ENCODE data around the gene RASL10B.
"Not testable (repeated sequence)": the region's sequence is repeated elsewhere in the genome, so short reads cannot be mapped to it uniquely, and the experiment has no call there.

The RASL10B gene, protein sequence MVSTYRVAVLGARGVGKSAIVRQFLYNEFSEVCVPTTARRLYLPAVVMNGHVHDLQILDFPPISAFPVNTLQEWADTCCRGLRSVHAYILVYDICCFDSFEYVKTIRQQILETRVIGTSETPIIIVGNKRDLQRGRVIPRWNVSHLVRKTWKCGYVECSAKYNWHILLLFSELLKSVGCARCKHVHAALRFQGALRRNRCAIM

DNA sequence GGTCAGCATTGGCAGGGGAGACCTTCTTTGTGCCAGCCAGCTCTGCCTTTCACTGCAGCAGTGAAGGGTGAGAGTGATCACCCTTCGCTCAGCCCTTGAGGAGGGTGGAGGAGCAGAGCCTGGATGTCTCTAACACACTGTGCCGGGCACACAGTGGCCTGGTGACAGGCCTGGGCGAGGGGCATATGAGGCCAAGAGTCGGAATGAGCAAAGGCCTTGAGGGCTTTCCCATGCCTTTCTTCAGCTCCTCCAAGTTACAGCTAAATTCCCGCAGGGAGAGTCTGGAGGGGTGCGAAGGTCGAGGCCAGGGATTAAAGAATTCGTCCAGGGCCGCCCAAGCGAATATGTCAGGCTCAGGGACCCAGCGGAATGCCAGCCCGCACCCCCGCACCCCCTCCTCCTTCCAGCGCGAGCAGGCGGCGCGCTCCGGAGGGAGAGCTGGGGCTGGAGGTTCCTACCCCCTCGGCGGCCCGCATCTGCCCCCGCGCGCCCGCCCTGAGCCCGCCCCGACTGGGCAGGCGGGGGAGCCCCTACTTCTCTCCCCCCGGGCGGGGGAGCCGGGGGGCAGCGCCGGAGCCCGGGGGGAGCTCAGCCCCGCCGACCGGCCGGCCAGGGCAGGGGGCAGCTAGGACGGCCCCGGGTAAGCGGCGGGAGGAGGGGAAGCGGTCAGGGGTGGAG is at the start of gene RASL10B:
TSS of gene RASL10B (plus strand) at position 401 of the 678 bp plus-strand sequence. CDS start 3,546 bp downstream, outside the sequence.
- no peak for FAIRE-seq

DNA sequence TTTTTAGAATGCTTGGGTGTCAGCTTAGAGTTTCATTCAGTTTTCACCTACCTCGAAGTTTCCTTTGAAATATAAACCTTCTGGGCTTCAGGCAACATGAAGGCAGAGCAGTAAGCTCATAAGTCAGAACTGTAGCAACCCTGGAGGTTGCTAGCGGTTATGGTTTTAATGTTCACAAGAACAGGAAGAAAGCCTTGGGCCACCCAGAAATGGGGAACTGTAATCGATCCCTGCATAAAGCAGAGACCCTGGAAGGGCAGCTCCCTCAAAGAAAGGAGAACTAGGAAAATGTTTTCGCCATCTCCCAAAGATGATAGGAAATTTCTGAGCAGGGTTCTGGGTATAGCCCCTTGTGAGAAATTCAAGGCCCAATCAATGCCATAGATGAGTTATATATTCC is 47.8 kb upstream of the RASL10B start:
- no peak for FAIRE-seq

DNA sequence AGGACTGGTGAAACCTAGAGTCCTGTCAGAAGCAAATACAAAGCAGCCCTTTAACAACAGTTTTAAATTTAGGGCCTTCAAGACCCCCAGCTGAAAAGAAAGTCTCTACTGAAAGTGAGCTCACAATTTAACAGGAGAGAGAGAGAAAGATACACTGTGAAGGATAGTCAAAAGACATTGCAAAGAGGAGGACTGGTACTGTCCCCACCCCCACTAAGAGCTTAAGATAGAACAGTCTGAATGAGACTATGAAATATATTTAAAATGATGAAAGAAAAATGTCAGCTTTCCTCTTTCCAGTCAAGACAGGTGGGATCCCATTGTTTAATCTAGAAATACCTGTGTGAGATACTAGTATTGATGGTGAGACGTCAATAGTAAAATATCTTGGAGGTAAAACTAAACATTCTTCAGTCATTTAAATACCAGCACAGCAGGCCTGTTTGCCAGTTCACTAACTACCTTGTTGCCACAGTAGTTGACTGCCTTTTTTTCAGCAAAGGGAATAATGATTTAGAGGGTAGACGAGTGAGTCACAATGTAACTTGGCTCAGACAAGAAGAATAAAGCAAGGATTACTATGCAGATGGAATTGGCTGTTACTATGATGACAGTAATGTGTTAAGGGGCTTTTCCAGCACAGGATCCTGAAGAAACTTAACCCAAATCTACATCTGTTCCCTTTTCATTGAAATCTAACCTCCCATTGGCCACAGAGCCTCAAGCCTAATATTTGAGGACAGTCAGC is 47.2 kb upstream of the RASL10B start:
- FAIRE-seq, result no peak

DNA sequence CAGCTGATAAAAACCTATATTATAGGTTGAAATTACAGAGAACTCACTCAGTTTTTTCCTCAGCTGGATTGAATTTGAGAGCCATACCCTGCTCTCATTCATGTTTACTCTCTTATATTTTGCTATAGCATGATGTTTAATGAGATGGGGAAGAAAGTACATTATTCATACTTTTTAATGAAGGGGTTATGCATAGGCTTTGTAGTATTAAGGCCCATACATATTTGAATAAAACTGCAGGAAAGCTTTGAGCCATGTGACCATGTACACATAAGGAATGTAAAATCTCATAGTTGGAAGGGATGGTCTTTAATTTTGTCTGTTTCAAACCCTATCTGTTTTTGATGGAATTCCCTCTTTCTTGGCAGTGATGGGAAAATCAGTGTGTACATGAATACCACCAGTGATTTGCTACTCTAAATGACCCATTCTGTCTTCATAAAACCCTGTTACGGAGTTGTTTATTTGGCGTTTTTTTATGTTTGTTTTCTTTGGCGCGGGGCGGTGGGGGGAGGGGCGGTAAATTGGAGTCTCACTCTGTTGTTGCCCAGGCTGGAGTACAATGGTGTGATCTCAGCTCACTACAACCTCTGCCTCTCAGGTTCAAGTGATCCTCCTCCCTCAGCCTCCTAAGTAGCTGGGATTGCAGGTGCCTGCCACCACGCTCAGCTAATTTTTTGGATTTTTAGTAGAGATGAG is 38.8 kb upstream of the RASL10B start:
- no peak for FAIRE-seq

DNA sequence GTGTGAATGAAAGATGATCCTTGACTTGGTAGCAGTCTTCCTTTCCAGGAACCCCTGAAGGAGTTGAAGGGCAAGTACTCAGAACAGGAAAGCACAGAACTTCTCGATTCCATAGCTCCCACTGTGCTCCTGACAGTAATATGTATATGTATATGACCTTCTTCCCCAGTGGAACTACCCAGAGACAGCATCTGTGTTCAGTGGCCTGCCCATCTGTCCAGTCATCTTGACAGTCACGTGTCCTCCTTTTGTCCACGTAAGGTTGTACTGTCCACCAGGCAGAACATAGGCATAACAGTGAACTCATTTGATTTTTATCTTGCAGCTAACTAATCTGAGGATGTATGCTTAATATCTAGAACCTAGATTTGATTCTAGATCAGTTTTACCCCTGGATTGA is 37.8 kb upstream of the RASL10B start:
- no peak for FAIRE-seq

DNA sequence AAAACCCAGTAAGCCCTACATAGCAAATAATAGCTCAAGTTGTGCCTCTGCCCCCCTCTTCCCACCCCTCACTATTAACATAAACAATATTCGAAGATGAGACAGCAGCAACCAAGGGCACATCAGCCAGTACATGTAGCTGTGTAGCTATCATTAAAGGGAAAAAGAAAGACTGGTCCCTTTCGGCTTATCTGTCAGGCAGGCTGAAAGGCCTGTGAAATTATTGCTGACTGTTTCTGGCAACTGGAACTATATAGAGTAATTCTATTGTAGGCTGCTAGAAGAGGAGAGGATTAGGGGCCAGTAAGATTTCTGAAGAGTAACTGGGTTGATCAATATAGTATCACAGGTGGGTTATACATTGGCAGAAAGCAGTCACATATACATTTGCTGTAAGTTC is 36.5 kb upstream of the RASL10B start:
- FAIRE-seq, result no peak

DNA sequence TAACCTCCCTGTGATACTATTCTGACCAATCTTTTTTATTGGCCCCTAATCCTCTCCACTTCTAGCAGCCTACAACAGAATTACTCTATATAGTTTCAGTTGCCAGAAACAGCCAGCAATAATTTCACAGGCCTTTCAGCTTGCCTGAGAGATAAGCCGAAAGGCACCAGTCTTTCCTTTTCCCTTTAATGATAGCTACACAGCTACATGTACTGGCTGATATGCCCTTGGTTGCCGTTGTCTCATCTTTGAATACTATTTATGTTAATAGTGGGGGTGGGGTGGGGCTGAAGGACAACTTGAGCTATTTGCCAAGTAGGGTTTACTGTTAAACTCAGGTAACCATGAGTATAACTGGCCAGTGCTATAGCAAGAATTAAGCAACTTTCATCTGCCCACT is 35.8 kb upstream of the RASL10B start:
- FAIRE-seq, result no peak

DNA sequence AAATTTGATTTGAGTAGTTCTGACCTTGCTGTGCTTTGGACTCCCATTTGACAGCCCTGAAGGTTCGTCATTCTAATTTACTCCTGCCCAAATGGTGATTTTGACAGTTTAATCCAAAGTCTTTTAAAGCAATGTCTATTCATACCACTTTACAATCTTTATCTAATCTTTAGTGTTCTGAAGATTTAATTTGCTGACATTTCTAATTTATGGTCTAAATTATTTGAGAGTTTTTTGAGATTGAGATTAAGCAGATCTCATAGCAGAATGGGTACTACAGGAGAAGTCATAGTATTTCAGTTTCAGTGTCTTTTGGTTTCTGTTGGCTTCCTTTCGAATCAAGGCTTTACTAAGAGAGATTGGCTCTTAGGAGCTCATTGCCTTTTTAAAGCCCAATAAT is 32.6 kb upstream of the RASL10B start:
- no peak for FAIRE-seq

DNA sequence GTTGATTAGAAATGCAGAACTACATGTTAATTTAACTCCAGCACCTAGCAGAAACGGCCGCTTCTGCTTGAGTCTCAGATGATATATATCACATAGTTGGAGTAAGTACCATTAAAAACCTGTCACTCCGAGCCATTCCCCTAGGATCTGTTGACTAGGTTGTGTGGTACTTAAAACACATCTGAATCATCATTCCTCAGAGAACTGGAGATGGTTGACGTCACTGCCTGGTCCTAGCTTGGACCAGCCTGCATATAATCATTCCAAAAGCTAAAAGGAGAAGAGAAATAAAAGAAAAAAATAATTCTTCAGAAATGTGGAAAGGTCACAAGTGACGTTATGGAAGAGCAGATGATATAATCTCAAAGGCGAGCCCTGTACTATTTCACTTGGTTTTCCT is 31.3 kb upstream of the RASL10B start:
- FAIRE-seq, result no peak

DNA sequence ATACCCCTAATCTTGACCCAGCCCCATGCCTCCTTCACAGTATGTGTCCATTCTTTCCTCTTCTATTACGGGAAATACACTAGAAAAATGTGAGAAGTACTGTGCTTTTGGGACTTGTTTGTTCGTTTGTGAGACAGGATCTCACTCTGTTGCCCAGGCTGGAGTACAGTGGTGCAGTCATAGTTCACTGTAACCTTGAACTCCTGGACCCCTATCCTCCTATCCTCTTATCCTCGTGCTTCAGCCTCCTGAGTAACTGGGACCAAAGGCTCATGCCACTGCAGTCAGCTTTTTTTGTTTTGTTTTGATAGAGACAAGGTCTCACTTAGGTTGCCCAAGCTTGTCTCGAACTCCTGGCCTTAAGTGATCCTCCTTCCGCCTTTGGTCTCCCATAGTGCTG is 29.9 kb upstream of the RASL10B start:
- no peak for FAIRE-seq

DNA sequence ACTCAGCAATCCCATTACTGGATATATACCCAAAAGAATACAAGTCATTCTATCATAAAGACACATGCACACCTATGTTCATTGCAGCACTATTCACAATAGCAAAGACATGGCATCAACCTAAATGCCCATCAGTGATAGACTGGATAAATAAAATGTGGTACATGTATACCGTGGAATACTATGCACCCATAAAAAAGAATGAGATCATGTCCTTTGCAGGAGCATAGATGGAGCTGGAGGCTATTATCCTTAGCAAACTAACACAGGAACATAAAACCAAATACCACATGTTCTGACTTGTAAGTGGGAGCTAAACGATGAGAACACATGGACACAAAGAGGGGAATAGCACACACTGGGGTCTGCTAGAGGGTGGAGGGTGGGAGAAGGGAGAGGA is 28.1 kb upstream of the RASL10B start:
- not testable (repeated sequence) for FAIRE-seq

DNA sequence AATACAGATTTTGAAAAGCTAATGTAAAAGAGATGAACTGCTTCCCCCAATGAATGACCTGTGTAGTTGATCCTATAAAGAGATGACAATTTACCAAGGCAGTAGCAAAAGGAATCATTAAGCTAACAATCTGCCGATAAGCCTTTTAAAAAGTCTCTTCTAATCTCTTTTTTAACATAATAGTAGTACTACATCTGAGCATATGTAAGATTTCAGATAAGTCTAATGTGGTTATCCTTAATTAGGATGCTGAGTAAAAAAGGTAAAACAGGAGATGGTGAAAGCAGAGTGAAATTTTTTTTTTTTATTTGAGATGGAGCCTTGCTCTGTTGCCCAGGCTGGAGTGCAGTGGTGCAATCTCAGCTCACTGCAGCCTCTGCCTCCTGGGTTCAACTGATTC is 26.2 kb upstream of the RASL10B start:
- no peak for FAIRE-seq

DNA sequence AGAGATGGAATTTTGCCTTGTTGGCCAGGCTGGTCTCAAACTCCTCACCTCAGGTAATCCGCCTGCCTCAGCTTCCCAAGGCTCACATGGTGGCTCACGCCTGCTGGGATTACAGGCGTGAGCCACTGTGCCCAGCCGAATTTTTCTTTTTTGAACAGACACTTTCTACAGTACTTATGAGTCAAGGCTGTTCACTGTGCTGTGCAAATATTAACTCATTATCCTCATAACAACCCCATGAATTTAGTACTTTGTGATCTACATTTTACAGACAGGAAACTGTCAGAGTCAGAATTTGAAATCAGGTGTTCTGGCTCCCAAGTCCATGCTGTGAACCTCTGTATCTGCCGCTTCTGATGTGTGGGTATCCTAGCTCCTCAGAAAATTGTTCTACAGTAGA is 25.7 kb upstream of the RASL10B start:
- FAIRE-seq, result no peak

DNA sequence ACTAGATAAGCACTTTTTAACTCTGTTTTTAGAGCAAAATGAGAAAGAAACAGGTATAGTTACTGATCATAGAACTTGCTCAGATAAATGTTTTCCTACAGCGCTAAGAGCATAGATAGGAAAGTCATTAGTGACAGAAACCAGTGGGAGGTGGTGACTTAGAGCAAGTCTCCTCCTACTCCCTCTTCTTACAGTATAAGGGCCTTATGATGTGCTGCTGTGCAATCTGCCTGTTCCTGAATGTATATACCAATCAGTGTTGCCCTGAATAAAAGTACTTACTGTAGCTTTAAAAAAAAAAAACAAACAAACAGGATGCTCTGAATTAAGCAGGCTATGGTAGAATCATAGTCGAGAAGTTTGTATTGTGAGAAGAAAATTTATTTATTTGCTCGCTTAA is 23.3 kb upstream of the RASL10B start:
- FAIRE-seq, result no peak

DNA sequence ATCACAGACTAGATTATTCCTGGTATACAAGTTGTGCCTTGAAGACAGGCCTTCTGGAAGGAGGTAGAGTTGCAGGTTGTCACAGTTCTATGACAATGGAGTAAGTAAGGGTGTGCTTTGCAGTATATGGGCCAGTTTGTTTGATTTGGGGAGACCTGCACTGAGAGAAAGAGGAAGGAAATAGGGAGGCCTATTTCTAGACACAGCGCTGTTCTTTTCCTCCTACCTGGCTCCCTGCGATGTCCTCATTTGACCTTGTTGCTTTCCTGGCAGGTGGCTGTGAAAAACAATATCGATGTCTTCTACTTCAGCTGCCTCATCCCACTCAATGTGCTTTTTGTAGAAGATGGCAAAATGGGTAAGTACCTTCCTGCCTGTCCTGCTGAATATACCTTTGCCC is 22.5 kb upstream of the RASL10B start:
- FAIRE-seq, result no peak

DNA sequence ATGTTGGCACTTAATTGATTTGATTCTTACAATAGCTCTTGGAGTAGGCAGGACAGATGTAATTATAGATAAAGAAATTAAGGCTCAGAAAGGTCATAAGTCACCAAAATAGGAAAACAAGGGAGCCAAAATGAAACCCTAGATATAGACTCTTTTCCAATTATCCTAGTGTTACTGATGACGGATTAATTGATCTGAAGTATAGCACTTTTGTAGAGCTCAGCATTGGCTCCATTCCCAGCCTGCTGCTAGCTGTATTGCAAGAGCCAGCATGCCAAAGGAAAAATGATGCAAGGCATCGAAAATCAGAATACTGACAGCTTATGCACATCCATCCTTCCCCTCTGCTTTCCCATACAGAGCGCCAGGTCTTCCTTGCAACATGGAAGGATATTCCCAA is 21.6 kb upstream of the RASL10B start:
- no peak for FAIRE-seq

DNA sequence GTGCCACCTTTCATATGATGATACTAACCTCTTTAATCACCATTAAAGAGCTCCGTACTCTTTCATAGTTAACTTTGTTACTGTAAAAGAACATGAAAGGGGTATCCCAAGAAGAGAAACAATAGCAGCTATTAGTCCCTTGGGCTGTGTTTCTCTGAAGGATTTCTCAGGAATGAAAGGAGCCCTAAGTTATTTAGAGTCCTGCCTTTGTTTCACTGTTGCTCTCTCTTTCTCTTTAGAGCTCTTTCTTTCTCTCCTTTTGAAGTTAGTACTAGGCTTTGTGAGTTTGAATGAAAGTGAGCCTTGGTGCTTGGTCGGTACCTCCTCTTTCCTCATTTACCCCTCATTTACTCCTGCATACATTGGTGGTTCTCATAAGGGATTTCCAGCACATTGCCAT is 20.5 kb upstream of the RASL10B start:
- no peak for FAIRE-seq

DNA sequence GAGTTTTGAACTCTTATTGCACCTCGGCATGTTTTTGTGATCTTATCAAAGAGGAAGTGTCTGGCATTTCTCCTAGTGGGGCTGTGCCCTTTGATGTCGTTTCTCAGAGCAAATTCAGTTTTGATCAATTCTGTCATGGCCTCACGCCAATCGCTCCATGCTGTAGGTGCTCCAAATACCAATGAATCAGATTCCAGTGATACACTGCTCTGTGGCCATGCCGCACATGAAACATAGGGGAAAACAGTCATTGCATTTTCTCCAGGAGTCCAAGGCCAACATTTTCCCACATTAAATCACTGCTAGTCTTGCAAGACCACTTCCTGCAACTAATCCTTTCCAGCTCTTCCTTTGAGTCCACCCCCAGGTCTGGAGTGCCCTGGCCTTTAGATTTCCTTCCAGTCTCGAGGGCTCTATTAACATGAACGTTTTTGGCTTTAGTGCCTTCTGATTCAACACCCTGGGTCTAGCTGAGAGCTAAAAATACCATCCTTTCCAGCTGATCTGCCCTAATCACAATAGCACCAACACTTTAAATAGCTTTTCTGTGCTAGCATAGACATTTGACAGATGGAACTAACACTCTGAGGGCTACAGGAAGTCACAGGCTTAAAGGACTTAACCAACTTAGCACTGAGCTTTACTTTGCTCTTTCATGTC is 18.2 kb upstream of the RASL10B start:
- no peak for FAIRE-seq

DNA sequence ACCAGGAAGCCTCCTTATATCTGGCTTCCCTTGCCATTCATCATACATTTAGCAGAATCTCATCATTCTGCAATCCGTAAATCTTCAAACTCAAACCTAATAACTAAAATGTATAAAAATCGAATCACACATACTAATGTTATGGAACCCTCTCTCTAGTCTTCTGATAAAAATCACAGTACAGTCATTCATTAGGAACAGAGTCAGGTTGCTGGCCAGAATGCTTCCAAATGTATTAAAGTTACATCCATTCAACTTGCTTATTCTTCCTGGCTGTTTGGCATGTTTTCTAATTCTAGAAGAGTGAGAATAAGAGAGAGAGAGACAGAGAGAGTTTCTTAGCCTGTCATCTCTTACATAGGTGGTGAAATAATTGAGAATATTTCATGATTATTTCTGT is 16.5 kb upstream of the RASL10B start:
- FAIRE-seq, result no peak

DNA sequence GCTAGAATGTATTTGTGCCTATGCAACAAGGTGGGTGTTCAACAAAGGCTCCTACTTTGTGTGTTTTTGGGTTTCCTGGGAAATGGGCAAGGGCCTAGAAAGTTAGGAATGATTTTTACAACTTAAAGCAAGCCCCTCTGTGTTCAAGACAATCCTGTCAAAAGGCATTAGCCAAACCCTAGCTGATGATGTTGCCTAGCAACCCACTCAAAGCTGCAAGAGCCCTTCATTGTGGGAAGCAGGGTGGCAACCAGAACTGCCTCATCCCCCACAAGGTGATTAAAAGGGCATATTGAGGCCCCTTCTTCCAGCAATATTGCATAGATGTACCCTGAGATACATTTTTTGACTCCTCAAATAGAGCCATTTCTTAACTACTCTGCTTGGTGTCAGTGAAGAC is 16.0 kb upstream of the RASL10B start:
- FAIRE-seq, result no peak

DNA sequence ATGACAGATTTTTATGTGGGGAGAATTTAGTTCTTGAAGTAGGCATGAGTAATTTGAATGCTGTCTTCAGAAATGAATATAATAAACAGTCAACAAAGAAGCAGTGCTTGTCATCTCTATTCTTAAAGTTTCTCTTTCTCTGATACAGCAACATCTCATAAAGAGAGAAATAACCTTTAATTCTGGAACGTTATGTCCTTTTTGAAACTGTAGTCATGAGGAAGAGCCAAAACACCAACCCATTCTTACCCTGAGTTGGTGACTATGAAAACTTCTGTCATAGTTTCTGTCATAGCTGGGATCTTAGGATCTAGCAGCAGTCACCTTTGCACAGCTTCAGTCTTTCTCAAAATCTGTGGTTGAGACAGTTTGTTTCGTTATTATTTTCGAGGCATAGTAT is 15.3 kb upstream of the RASL10B start:
- FAIRE-seq, result no peak

DNA sequence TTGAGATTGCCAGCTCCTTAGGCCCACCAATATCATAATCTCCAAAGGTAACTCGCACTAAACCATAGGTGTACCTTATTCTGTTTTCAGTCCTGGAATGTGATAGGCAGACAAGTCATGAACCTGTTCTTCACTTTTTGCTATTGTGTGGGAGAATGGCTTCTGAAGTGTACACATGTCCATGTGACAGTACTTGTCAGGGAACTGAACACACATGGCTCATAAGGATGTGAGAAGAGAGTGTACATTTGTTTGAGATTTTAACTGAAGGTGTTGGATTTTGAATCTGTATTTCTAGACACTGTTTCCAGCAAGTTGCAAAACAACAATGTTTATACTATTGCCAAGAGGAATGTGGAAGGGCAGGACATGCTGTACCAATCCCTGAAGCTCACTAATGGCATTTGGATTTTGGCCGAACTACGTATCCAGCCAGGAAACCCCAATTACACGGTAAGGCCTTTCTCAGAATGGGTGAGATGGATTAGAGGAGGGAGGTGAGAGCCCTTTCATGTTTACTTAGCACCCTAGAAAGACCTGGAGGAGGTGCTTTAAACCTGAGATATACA is 14.5 kb upstream of the RASL10B start:
- FAIRE-seq, result no peak

DNA sequence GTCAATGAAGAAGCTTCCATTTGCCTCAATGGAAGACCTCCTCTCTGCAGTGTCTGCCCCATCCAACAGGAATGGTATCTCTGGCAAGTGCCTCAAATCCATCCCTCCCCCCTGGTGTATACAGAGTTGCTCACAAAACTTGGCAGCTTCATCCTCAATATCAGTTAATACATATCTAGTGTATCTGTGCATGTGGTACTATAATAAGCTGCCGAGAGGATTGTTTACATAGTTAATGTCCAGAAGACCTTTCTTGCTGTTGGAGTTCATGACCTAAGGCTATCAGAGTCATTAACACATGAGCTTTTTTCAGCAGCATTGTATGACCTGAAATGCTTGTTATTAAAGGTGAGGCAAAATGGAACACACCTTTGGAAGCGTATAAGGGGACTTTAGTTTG is 14.0 kb upstream of the RASL10B start:
- no peak for FAIRE-seq

All from A204.1 (cell line).